22Rv1 (cell line): Measurements from ENCODE around the gene PCTP.

Experiments used
- ZFX ChIP-seq: fragments of 450-650 bp; IDR thresholded peaks from 2 replicates; pipeline ENCODE4 v1.6.1; 2017; ENCODE audit warnings: antibody characterized with exemption, borderline replicate concordance
- TF ChIP-seq, protein P1 (sequence below): fragments of 450-650 bp; IDR thresholded peaks from 2 replicates; pipeline ENCODE4 v1.5.1; 2017; ENCODE audit warnings: mild to moderate bottlenecking

DNA sequence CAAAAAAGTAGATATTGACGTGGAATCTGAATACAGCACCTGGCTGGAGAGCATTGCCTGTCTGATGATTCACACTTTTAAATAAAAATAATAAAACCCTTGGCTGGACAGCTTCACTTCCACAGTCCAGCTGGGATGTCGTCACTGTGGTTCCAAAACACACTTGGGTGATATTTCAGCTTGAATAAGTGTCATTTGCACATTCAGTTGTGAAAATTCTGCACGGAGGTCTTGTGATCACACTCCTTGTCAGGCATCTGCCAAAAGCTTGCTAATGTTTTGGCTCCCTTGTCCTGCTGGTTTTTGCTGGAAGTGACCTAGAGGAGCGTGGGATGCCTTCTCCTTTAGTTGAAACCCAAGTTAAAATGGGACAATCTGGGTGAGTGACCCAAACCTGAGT, 60.7 kb downstream of the PCTP start:
- TF ChIP-seq, protein P1, sequence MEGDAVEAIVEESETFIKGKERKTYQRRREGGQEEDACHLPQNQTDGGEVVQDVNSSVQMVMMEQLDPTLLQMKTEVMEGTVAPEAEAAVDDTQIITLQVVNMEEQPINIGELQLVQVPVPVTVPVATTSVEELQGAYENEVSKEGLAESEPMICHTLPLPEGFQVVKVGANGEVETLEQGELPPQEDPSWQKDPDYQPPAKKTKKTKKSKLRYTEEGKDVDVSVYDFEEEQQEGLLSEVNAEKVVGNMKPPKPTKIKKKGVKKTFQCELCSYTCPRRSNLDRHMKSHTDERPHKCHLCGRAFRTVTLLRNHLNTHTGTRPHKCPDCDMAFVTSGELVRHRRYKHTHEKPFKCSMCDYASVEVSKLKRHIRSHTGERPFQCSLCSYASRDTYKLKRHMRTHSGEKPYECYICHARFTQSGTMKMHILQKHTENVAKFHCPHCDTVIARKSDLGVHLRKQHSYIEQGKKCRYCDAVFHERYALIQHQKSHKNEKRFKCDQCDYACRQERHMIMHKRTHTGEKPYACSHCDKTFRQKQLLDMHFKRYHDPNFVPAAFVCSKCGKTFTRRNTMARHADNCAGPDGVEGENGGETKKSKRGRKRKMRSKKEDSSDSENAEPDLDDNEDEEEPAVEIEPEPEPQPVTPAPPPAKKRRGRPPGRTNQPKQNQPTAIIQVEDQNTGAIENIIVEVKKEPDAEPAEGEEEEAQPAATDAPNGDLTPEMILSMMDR = no peak
- TF ChIP-seq ZFX = no peak
